Measurements from ENCODE around the gene ERH.
"Not testable (repeated sequence)": the region's sequence is repeated elsewhere in the genome, so short reads cannot be mapped to it uniquely, and the experiment has no call there.

ERH gene

GRCh38 chr14:69398053-69398817 lies at the start of gene ERH, which contains the start of gene SLC39A9:
TSS of gene ERH (minus strand) at chr14:69398299. CDS start at chr14:69398233, 66 bp downstream.
TSS of gene SLC39A9 (plus strand) at chr14:69398692. CDS start at chr14:69399370, 678 bp downstream.
- peak; percentile 98 for DNase-seq (ENCODE audit: low read depth, low spot score)

- DNase-seq (ENCODE audit: low read depth, low spot score) = no peak
Observed at GRCh38 chr14:69443296-69443805, 45.3 kb upstream of the ERH start.

- DNase-seq (ENCODE audit: low read depth, low spot score) = no peak
Observed at GRCh38 chr14:69441948-69442347, 43.8 kb upstream of the ERH start.

GRCh38 chr14:69439521-69440270 lies 41.6 kb upstream of the ERH start:
- DNase-seq (ENCODE audit: low read depth, low spot score) = no peak

- DNase-seq (ENCODE audit: low read depth, low spot score) = no peak
Observed at GRCh38 chr14:69432364-69432763, 34.3 kb upstream of the ERH start.

- DNase-seq (ENCODE audit: low read depth, low spot score) = no peak
Observed at GRCh38 chr14:69430306-69430939, 32.3 kb upstream of the ERH start.

- no peak for DNase-seq (ENCODE audit: low read depth, low spot score)
Observed at GRCh38 chr14:69429643-69430042, 31.5 kb upstream of the ERH start.

- no peak for DNase-seq (ENCODE audit: low read depth, low spot score)
Observed at GRCh38 chr14:69428289-69428998, 30.3 kb upstream of the ERH start.

GRCh38 chr14:69427596-69427995 lies 29.5 kb upstream of the ERH start:
- DNase-seq (ENCODE audit: low read depth, low spot score) = no peak

- DNase-seq (ENCODE audit: low read depth, low spot score) = peak; percentile 33
Observed at GRCh38 chr14:69424149-69424923, 26.2 kb upstream of the ERH start.

- peak; percentile 29 for DNase-seq (ENCODE audit: low read depth, low spot score)
Observed at GRCh38 chr14:69423279-69423678, 25.2 kb upstream of the ERH start.

- DNase-seq (ENCODE audit: low read depth, low spot score) = not testable (repeated sequence)
Observed at GRCh38 chr14:69416087-69416486, 18.0 kb upstream of the ERH start.

- DNase-seq (ENCODE audit: low read depth, low spot score) = no peak
Observed at GRCh38 chr14:69413483-69413882, 15.4 kb upstream of the ERH start.

GRCh38 chr14:69408331-69408960 lies 10.3 kb upstream of the ERH start:
- no peak for DNase-seq (ENCODE audit: low read depth, low spot score)

- no peak for DNase-seq (ENCODE audit: low read depth, low spot score)
Observed at GRCh38 chr14:69405762-69406161, 7.7 kb upstream of the ERH start.

- no peak for DNase-seq (ENCODE audit: low read depth, low spot score)
Observed at GRCh38 chr14:69404883-69405282, 6.8 kb upstream of the ERH start.

GRCh38 chr14:69404478-69404877 lies 6.4 kb upstream of the ERH start:
- no peak for DNase-seq (ENCODE audit: low read depth, low spot score)

- DNase-seq (ENCODE audit: low read depth, low spot score) = no peak
Observed at GRCh38 chr14:69401841-69402240, 3.7 kb upstream of the ERH start.

- DNase-seq (ENCODE audit: low read depth, low spot score) = no peak
Observed at GRCh38 chr14:69400154-69400553, 2.1 kb upstream of the ERH start.

- no peak for DNase-seq (ENCODE audit: low read depth, low spot score)
Observed at GRCh38 chr14:69399750-69400149, 1.7 kb upstream of the ERH start.

All from astrocyte of the hippocampus (primary cell).